Natural killer cell treated with Interleukin-12 subunit alpha and Interleukin-12 subunit beta and Interleukin-15 and Interleukin-18, amount 100 ng/mL, for 72 hours (primary cell): ENCODE data around the gene CCM2. TPM values are rescaled to one million over a fixed set of nuclear protein-coding genes. Genes with fewer than 3 reads are reported as not detected.

Source experiments
- ATAC-seq, 2 donors: fragments of 150-1000 bp; cut with Tn5 transposase in 1 of 2; sonication (Bioruptor Pico), chemical (Tn5 transposase) in 1 of 2; 2 replicates each; pipeline ENCODE4 v1.10.0; 2021
- DNase-seq: peaks from one replicate; pipeline ENCODE4 v3.0.0; 2022; ENCODE audit warnings: low spot score
- H3K27ac Mint-ChIP-seq, 2 donors: 1 replicate in 1 of 2; 2 replicates in 1 of 2; pipeline ENCODE4 v1.8.0; 2022; ENCODE audit warnings: mixed read lengths in 2 of 2, mild to moderate bottlenecking in 1 of 2, moderate library complexity in 1 of 2
- H3K27me3 Mint-ChIP-seq, 2 donors: 1 replicate in 1 of 2; 2 replicates in 1 of 2; pipeline ENCODE4 v1.8.0; 2022; ENCODE audit warnings: mixed read lengths in 2 of 2
- H3K36me3 Mint-ChIP-seq: one replicate; pipeline ENCODE4 v1.8.0; 2022; ENCODE audit warnings: mixed read lengths
- H3K4me1 Mint-ChIP-seq, 2 donors: 1 replicate in 1 of 2; 2 replicates in 1 of 2; pipeline ENCODE4 v1.8.0; 2022; ENCODE audit warnings: low read depth in 2 of 2, mixed read lengths in 2 of 2, mild to moderate bottlenecking in 1 of 2
- H3K4me3 Mint-ChIP-seq: one replicate; pipeline ENCODE4 v1.8.0; 2022; ENCODE audit warnings: mixed read lengths
- H3K9me3 Mint-ChIP-seq: 2 replicates; pipeline ENCODE4 v1.8.0; 2022; ENCODE audit warnings: mixed read lengths
- total RNA-seq, 2 donors: library from RNA; stranded (reverse); gene quantifications; one replicate each; pipeline ENCODE4 v1.2.3, GENCODE V29; 2022

Gene CCM2
- total RNA-seq, 2 donors from 2014 or later = 59.2 to 68.4 TPM

DNA sequence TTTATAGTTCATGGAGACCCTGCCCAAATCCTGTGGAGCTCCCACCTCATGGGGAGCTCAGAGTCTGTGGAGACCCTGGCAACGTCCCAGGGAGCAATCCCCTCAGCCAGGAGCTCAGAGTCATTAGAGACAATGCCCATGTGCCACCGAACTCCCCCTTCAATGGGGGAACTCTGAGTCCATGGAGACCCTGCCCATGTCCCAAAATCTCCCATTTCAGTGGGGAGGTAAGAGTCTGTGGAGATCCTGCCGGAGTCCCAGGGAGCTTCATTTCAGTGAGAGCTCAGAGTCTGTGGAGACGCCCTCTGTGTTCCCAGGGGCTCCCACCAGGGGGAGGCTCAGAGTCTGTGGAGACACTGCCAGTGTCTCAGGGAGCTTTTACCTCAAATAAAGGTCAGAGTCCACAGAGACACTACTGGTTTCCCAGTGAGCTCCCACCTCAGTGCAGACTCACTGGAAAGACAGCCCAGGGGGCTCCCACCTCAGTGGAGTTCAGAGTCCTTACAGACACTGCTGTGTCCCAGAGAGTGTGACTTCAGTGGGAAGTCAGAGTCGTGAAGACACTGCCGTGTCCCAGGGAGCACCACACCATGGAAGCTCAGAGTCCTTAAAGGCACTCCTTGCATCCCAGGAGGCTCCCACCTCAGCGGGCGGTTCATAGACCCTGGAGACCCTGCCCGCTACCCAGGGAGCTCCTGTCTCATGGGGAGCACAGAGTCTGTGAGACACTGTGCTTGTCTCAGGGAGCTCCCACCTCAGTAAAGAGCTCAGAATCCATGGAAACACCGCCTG, 26.2 kb upstream of the CCM2 start:
- ATAC-seq (no peak), DNase-seq (no peak)
- H3K9me3 Mint-ChIP-seq = no peaks in the 10 kb centered on the region
- no peaks in the 10 kb centered on the region for H3K27me3 Mint-ChIP-seq
- peaks cover 21 to 32% of the 10 kb centered on the region in 2 donors for H3K4me1 Mint-ChIP-seq
- H3K27ac Mint-ChIP-seq = peak overlapping the region; percentile 86 to 97
- H3K4me3 Mint-ChIP-seq = no peak overlapping the region
- H3K36me3 Mint-ChIP-seq = peaks cover 6% of the 10 kb centered on the region

DNA sequence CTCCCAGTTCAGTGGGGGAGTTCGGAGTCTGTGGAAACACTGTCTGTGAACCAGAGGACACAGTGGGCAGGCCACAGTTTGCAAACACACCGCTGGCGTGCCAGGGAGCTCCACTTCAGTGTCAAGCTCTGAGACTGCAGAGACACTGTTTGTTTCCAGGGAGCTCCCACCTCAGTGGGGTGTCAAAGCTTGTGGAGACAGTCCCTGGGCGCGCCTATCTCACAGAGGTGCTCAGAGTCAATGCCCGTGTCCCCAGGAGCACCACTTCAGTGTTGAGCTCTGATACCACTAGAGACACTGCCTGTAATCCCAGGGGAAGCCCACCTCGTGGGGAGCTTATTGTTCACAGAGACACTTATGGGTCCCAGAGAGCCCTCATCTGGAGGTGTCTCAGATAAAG, 25.5 kb upstream of the CCM2 start:
- Mint-ChIP-seq H3K9me3 (no peaks in the 10 kb centered on the region), H3K36me3 (peaks cover 6% of the 10 kb centered on the region), H3K27me3 (no peaks in the 10 kb centered on the region), H3K27ac (peak overlapping the region; percentile 86 to 97), H3K4me1 (peaks cover 28 to 39% of the 10 kb centered on the region in 2 donors), H3K4me3 (no peak overlapping the region)
- ATAC-seq (no peak), DNase-seq (no peak)

DNA sequence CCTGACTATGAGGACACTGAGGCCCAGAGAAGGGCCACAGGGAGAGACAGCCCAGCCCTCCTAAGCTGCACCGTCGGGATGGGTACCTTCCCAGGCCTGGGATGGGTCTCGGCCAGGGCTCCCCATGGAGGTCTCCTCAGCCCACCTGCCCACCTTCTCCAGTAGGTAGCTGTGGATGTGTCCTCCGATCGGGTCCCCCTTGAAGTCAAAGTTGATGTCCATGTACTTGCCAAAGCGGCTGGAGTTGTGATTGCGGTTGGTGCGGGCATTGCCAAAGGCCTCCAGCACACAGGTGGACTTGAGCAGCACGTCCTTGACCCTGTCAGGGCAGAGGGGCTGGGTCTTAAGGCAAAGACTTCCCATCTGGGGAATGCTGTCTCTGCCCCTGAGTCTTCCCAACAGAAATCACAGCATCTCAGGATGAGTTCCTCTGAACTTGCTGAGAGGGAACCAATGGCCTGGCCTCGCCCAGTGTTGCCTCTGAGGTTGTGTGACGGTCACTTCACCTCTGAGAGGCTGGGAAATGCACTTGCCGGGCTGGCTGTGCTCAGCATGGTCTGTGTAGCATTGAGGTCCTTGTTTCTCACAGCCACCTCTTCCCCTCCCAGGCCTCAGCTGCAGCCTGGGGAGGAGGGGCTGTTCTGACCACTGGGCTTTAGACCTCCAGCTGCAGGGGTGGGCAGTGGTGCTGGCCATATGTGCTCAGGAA, 24.5 kb upstream of the CCM2 start:
- DNase-seq (no peak), ATAC-seq (no peak)
- Mint-ChIP-seq H3K27ac (peak overlapping the region; percentile 97 to 99), H3K9me3 (no peaks in the 10 kb centered on the region), H3K27me3 (no peaks in the 10 kb centered on the region), H3K36me3 (peaks cover 6% of the 10 kb centered on the region), H3K4me3 (peak overlapping the region; percentile 99), H3K4me1 (peaks cover 37 to 47% of the 10 kb centered on the region in 2 donors)

DNA sequence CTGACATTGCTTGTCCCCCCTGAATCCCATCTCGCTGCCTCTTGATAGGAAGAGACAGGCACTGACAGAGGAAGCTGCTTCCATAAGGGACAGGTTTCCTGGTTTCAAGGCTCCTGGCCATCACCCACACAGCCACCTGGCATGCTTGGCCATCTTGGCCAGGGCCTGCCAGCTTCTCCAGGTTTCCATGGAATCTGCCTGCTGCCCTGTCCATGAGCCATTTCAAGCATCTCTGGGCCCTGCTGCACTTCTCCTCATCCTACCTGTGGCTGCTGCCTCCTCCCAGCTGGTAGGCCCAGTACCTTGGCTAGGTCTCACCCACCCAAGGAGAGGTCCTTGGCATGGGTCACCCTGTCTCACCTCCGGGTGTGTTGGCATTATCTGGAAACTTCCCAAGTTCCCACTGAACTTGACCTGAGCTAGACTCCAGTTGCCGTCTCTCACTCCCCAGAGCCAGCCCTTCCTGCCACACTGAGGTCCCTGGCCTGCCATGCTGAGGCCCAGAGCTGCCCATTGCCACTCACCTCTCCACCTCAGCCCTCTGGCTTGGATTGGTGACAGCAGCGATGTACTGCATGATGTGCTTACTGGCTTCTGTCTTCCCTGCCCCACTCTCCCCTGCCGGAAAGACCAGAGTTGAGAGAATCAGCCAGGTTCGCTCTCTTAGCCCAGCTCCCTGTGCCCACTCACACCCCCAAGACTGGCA, 23.8 kb upstream of the CCM2 start:
- no peaks in the 10 kb centered on the region for H3K9me3 Mint-ChIP-seq
- peaks cover 44 to 54% of the 10 kb centered on the region in 2 donors for H3K4me1 Mint-ChIP-seq
- no peak for ATAC-seq
- DNase-seq = no peak
- peak overlapping the region; percentile 99 for H3K4me3 Mint-ChIP-seq
- peaks cover 6% of the 10 kb centered on the region for H3K36me3 Mint-ChIP-seq
- no peaks in the 10 kb centered on the region for H3K27me3 Mint-ChIP-seq
- peak overlapping the region; percentile 97 to 99 for H3K27ac Mint-ChIP-seq

DNA sequence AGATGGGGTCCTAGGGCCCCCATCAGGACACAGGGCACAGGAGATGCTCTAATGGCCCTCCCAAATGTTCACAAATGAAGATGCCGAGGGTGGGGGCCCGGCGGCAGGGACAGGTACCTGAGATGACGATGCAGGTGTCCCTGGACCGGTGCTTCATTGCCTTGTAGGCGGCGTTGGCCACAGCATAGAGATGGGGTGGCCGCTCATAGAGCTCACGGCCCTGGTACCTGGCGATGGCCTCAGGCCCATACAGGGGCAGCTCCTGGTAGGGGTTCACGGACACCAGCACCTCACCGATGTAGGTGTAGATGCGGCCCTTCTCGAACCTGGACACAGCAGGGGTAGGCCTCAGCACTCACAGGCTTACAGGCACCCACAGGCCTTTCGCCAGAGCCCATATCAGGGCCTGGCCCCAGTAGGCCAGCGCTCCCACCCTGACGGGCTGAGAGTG, 23.2 kb upstream of the CCM2 start:
- ATAC-seq (no peak), DNase-seq (no peak)
- Mint-ChIP-seq H3K9me3 (no peaks in the 10 kb centered on the region), H3K27ac (peak overlapping the region; percentile 97 to 99), H3K4me1 (peaks cover 46 to 55% of the 10 kb centered on the region in 2 donors), H3K4me3 (peak overlapping the region; percentile 99), H3K27me3 (no peaks in the 10 kb centered on the region), H3K36me3 (peaks cover 6% of the 10 kb centered on the region)

DNA sequence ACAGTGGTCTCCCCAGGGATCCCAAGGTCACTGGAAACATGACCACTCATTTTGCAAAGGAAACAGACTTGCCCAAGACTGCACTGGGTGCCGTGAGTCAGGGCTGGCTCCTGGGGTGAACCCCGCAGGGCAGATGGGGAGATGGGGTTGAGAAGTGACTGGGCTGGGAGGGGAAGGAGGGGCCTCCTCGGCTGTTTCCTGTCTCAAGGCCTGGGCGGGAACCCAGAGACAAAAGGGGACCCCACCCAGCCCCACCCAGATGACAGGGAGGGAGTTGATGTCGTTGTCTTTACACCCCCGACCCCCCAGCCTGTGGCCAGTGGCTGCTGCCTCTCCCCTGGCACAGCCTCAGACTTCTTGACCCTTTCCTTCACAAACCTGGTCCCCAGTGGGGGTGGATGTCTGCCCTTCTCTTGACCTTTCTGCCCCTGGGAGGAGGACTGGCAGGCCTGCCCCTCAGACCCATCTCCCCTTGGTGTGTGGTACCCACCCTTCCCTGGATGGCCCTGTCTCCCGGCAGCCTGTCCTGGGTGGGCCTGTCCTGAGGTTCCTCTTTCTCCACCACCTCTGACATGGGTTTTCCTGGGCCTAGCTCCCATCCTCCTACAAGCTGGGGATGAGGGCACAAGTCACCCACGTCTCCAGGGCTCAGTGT, 22.6 kb upstream of the CCM2 start:
- peak overlapping the region; percentile 99 for H3K4me3 Mint-ChIP-seq
- peak; percentile 67 to 76 for ATAC-seq

DNA sequence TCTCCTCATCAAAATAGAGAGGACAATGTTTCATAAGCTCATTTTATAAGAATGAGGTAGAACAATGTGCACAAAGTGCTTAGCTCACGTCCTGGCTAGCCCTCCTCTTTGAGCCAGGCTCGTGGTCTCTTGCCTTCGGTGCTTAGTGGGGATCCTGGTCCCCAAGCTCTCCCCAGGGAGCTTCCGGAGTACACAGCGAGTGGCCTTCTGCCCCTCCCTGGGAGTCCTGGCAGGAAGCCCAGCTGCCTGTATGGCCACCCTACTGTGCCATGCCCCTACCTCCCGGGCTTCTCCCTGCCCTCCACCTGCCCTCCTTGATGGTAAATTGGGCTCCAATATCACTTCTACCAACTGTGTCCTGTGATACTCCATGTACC, 22.1 kb upstream of the CCM2 start:
- H3K27ac Mint-ChIP-seq = peak overlapping the region; percentile 97 to 99
- peaks cover 42 to 53% of the 10 kb centered on the region in 2 donors for H3K4me1 Mint-ChIP-seq
- H3K27me3 Mint-ChIP-seq = no peaks in the 10 kb centered on the region
- DNase-seq (no peak), ATAC-seq (no peak)
- no peaks in the 10 kb centered on the region for H3K9me3 Mint-ChIP-seq
- H3K4me3 Mint-ChIP-seq = peak overlapping the region; percentile 99
- H3K36me3 Mint-ChIP-seq = peaks cover 10% of the 10 kb centered on the region

More for the DNA sequence above, 22.6 kb upstream of the CCM2 start:
- peaks cover 41 to 49% of the 10 kb centered on the region in 2 donors for H3K4me1 Mint-ChIP-seq
- H3K27me3 Mint-ChIP-seq = no peaks in the 10 kb centered on the region
- peaks cover 7% of the 10 kb centered on the region for H3K36me3 Mint-ChIP-seq
- no peaks in the 10 kb centered on the region for H3K9me3 Mint-ChIP-seq
- H3K27ac Mint-ChIP-seq = peak overlapping the region; percentile 97 to 99
- peak; percentile 90 for DNase-seq

DNA sequence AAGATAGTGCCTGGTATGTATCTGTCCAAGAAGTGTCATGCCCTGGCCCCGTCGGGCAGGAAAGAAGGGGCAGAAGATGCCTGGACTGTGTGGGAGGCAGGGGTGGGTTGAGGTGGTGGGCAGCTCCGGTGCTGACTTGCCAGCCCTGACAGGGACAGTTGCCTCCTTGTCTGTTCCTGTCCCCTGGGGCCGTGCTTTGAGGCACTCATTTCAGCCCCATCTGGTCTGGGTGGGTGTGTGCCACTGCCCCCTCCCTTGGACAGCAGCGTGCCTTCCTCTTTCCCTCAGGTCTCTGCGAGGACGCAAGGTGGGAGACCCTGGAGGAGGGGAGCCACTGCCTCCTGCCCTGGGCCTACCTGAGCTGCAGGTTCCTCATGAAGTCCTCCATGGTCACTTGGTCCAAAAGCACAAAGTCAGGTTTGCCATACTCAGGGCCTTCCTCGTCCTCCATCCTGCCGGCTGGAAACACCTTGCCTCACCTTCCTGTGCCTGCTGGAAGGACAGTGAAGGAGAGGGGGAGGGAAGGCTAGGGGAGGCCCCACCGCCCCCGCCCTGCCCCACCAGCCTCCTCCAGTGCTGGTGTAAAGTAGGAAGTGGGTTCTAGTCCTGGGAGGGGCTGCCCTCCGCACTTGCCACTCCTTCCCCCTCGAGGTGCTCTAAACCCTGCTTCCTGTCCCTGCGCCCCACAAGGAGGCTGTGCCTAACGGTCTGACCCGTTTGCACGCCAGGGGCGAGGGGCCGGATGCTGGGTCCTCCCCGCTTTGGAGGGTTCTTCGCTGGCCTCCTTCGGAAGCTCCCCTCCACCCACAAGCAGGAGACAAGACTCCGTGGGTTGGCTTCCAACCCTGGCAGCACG, 21.3 kb upstream of the CCM2 start, which contains the start of gene MYO1G:
TSS of gene MYO1G (minus strand) at position 505 of the 856 bp plus-strand sequence. CDS start at position 451, 54 bp downstream.
- Mint-ChIP-seq H3K36me3 (peaks cover 17% of the 10 kb centered on the region), H3K4me1 (peaks cover 49 to 59% of the 10 kb centered on the region in 2 donors), H3K27me3 (no peaks in the 10 kb centered on the region), H3K27ac (peak within 1 kb of the TSS; percentile 97 to 99), H3K4me3 (peak within 1 kb of the TSS; percentile 99), H3K9me3 (no peaks in the 10 kb centered on the region)
- DNase-seq (peak; percentile 98), ATAC-seq (peak; percentile 83)

DNA sequence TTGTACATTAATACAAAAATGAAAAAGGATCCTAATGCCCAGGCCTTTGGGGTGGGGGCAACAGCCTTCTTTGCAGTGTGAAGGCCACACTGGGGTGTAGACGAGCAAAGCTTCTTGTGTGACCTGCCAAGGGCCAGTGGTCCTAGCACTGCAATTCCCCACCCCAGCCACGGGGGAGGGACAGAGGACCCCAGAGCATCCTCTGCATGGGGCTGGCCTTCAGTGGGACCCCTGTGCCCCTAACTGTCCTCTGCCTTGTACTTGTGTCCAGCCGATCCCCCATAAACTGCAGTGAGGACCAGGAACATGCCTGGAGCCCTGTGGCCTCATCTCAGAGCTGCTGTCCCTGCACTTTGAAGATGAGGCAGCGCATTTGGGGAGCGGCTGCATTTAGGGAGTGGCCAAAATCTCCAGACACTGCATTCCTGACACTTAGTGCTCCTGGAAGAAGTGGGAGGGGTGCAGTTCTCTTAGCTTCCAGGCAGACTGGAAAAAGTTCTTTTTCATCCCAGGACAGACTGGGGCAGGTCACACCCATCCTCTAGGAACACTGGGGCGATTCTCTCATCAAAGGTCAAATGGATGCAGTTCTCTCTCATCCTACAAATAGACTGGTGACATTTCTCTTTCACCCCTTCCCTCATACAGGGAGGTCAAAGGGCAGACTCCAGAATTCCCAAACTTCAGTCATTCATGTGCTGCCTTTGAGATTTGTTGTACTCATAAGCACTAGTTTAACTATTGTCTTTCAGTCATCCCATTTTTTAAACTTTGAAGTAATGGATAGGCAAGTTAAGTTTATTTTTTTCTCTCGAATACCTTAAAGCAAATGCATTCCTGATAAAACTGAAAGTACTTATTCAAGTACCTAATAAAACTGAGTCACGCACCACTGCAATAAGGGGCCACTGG, 20.3 kb upstream of the CCM2 start:
- ATAC-seq = no peak
- Mint-ChIP-seq H3K36me3 (peaks cover 27% of the 10 kb centered on the region), H3K9me3 (no peaks in the 10 kb centered on the region)

DNA sequence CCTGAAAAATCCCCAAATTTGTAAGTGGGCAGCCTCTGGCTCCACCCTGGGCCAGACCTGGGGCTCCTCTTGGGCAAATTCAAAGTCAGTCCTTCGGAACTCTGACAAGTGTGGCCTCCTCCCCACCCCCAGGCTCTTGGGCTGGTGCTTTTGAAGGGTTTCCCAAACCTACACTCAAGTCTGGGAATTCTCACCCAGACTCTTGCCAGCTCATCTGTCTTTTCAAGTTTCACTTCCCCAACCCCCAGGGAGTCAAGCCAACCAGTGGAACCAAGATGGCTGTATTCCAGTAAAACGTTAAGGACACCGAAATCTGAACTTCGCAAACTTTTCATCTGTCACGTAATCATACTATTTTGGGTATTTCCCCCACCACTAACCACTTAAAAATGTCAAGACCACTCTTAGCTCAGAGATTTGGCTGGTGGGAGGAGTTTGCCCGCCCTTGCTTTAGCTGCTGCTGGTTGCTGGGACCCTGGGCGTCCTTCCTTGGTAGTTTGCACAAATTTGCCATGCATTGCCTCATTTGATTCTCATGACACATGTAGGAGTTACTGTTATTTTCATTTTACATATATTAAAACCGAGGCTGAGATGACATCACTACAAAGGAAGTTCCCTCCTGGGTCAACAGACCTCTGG, 19.5 kb upstream of the CCM2 start:
- peak overlapping the region; percentile 99 for H3K4me3 Mint-ChIP-seq
- H3K27me3 Mint-ChIP-seq = no peaks in the 10 kb centered on the region
- ATAC-seq (peak; percentile 63 to 80), DNase-seq (peak; percentile 95)
- H3K27ac Mint-ChIP-seq = peak overlapping the region; percentile 97 to 99
- no peaks in the 10 kb centered on the region for H3K9me3 Mint-ChIP-seq
- peaks cover 35% of the 10 kb centered on the region for H3K36me3 Mint-ChIP-seq
- H3K4me1 Mint-ChIP-seq = peaks cover 67 to 68% of the 10 kb centered on the region in 2 donors

More for the DNA sequence above, 20.3 kb upstream of the CCM2 start:
- Mint-ChIP-seq H3K4me3 (peak overlapping the region; percentile 99), H3K27ac (peak overlapping the region; percentile 97 to 99), H3K4me1 (peaks cover 59 to 64% of the 10 kb centered on the region in 2 donors), H3K27me3 (no peaks in the 10 kb centered on the region)
- no peak for DNase-seq

DNA sequence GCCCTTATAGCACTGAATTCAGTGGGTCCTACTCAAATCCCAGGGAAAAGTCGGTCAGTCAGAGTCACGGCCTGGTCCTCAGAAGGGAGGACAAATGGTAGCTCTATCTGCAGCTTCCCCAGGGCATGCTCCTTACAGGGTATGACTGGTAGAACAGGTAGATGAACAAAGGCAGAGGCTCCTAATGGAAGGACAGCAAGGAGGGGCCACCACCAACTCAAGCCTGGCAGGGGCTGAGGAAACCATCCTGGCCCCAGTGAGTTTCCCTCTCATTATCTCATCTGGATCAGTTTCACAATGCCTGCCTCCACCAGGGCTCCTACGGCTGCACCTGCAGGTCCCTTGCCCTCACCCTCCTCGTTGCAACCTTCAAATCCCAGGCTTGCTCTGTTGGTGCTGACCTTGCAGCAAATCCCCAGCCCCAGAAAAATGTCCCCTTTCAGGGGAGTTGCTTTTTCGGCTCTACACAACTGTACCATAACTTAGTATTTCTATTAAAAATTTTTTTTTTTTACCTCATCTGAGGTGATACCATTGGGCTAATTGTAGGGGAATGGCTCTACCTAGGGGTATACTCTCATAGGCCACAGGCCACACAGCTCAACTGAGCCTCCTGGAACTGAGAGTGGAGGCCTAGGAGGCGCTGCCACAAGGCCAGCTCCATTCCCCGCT, 18.8 kb upstream of the CCM2 start:
- peak in 1 of 2 donors; percentile 0 for ATAC-seq

More for the DNA sequence above, 18.8 kb upstream of the CCM2 start:
- no peak for DNase-seq
- H3K36me3 Mint-ChIP-seq = peaks cover 40% of the 10 kb centered on the region
- peak overlapping the region; percentile 97 to 99 for H3K27ac Mint-ChIP-seq
- H3K4me3 Mint-ChIP-seq = peak overlapping the region; percentile 99
- peaks cover 71 to 73% of the 10 kb centered on the region in 2 donors for H3K4me1 Mint-ChIP-seq
- H3K27me3 Mint-ChIP-seq = no peaks in the 10 kb centered on the region
- no peaks in the 10 kb centered on the region for H3K9me3 Mint-ChIP-seq
